IPS-18c (cell line): ENCODE measurements around the gene LTF.
"Not testable (repeated sequence)": the region's sequence is repeated elsewhere in the genome, so short reads cannot be mapped to it uniquely, and the experiment has no call there.

ENCODE experiments used
- H3K4me3 ChIP-seq: 2 replicates; pipeline ENCODE4 v1.7.0; 2013; ENCODE audit warnings: low read depth, mild to moderate bottlenecking, low read length, moderate library complexity; ENCODE audit not compliant: insufficient read depth
- H3K9me3 ChIP-seq: one replicate; pipeline ENCODE4 v1.6.1; 2013; ENCODE audit warnings: mild to moderate bottlenecking, low read length, moderate library complexity; ENCODE audit not compliant: control insufficient read depth, insufficient read depth

LTF gene

GRCh38 chr3:46456118-46456517, 8.6 kb downstream of the LTF start:
- H3K4me3 ChIP-seq: no peak overlapping the region
- H3K9me3 ChIP-seq: no peaks in the 10 kb centered on the region

GRCh38 chr3:46455231-46456115, 9.2 kb downstream of the LTF start:
- H3K9me3 ChIP-seq: no peaks in the 10 kb centered on the region

GRCh38 chr3:46454606-46455005, 10.1 kb downstream of the LTF start:
- no peak overlapping the region for H3K4me3 ChIP-seq
- no peaks in the 10 kb centered on the region for H3K9me3 ChIP-seq

More at GRCh38 chr3:46455231-46456115, 9.2 kb downstream of the LTF start:
- no peak overlapping the region for H3K4me3 ChIP-seq

GRCh38 chr3:46454209-46454595, 10.5 kb downstream of the LTF start:
- no peak overlapping the region for H3K4me3 ChIP-seq
- H3K9me3 ChIP-seq: no peaks in the 10 kb centered on the region

- Histone ChIP-seq H3K9me3 (no peaks in the 10 kb centered on the region), H3K4me3 (no peak overlapping the region)
These were observed 11.0 kb downstream of the LTF start for GRCh38 chr3:46453526-46454208.

- Histone ChIP-seq H3K4me3 (no peak overlapping the region), H3K9me3 (no peaks in the 10 kb centered on the region)
These were observed 14.8 kb downstream of the LTF start for GRCh38 chr3:46449755-46450552.

- H3K9me3 ChIP-seq: peaks cover 4% of the 10 kb centered on the region
- no peak overlapping the region for H3K4me3 ChIP-seq
These were observed 16.0 kb downstream of the LTF start for GRCh38 chr3:46448721-46449120.

- Histone ChIP-seq H3K9me3 (peaks cover 4% of the 10 kb centered on the region), H3K4me3 (no peak overlapping the region)
These were observed 17.3 kb downstream of the LTF start for GRCh38 chr3:46447228-46447985.

GRCh38 chr3:46442576-46443530, 21.9 kb downstream of the LTF start:
- Histone ChIP-seq H3K9me3 (peaks cover 4% of the 10 kb centered on the region), H3K4me3 (no peak overlapping the region)

GRCh38 chr3:46440531-46441294, 24.0 kb downstream of the LTF start:
- H3K4me3 ChIP-seq: no peak overlapping the region
- peaks cover 4% of the 10 kb centered on the region for H3K9me3 ChIP-seq

GRCh38 chr3:46438831-46439230, 25.9 kb downstream of the LTF start:
- H3K9me3 ChIP-seq: no peaks in the 10 kb centered on the region
- no peak overlapping the region for H3K4me3 ChIP-seq

- H3K4me3 ChIP-seq: no peak overlapping the region
- H3K9me3 ChIP-seq: peaks cover 5% of the 10 kb centered on the region
These were observed 29.5 kb downstream of the LTF start for GRCh38 chr3:46435081-46435726.

- Histone ChIP-seq H3K4me3 (no peak overlapping the region), H3K9me3 (peaks cover 5% of the 10 kb centered on the region)
These were observed 30.9 kb downstream of the LTF start for GRCh38 chr3:46433841-46434240.

GRCh38 chr3:46433118-46433517, 31.6 kb downstream of the LTF start:
- H3K9me3 ChIP-seq, H3K4me3 ChIP-seq: not testable (repeated sequence)

- not testable (repeated sequence) for H3K4me3 ChIP-seq
These were observed 32.8 kb downstream of the LTF start for GRCh38 chr3:46431905-46432304.

More at GRCh38 chr3:46431905-46432304, 32.8 kb downstream of the LTF start:
- H3K9me3 ChIP-seq: not testable (repeated sequence)
